GM19043 (cell line): ENCODE results near the gene MRPL36.

Experiments
- ATAC-seq: cut with Tn5 transposase; IDR thresholded peaks from one replicate; pipeline ENCODE4 v1.9.1; 2021; ENCODE audit warnings: low read depth; ENCODE audit not compliant: unreplicated experiment

Gene MRPL36

DNA sequence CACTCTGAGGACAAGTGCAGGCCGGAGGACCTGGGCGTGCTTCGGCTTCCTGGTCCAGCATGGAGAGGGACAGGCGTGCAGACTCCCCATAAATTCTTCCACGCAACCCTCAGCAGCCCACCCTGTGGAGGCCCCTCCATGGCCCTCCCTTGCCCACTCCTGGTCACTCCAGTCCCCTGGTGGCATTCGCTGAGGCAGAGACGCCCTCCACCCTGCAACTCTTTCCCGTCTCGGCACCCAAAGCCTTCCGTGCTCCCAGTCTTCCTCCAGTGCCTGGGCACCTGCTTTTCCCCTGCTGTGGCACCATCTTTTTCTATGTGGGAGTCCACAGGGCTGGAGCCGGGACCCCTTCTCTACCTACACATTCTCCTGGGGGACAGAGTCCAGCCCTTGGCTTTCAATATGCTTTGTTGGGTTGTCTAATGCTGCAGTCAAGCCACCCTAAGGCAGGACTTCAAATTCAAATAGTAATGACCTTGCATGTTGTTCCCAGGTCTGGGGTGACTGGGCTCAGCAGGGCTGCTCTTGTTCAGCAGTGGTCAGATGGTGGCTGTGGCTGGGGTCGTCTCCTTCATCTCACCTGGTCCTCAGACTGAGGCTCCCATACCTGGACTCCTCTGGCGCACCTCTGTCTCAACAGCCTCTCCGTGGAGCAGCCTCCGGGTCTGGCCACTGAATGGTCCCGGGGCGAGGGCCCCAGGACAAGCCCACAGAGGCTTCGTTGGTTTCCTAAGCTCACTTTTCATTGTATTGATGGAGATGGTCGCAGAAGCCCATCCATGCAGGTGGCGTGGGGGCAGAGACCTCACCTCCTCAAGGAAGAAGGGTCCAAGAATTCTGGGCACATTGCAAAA is 15.2 kb downstream of the MRPL36 start:
- no peak for ATAC-seq

DNA sequence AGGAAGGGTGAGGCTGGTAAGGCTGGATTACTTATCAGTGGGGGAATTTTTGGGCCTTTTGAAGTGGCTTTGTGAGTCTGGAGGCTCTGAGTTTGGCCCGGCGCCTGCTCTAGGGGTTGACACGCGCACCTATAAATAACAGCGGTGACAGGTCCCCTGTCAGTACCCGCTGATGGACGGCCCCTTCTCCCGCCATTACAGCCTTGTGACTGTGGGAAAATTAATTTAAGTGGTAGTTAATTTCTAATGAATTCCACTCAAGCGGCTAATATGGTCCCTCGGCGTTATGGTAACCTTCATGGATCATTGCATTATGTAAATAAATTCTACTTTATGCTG is 16.5 kb downstream of the MRPL36 start:
- peak; percentile 73 for ATAC-seq

DNA sequence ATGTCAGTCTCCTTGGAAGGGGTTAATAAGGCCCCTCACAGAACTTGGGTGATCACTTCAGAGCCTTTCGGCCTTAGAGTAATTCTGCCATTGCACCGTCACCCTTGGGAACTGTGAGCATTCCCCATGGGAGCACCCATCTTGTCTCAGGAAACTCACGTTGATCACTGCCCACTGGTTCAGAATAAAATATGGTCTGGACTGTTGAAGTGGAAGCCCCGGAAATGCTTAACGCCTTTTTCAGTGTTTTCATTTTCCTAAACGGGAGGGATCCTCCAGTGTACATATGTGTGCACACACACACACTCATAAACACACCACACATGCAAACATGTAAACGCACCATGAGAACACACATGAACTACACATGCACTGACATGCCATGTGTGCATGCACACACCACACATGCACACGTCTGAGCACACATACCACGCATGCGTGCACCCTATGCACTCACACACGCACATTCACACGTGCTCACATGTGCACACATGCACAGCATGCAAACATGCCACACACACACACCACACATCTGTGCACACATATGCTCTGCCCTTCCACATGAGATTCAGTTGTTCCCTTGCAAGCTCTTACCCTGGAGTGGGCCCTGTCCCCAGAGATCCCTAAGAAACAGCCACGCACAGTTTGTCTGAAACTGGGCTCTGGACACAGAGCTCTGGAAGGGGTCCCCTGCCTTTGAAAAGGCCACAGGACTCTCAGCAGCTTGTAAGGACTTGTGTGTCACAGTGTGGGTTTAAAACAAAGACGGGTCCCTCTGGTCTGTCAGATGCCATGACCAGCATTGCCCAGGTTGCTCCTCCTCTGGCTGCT is 17.0 kb downstream of the MRPL36 start:
- ATAC-seq: no peak

DNA sequence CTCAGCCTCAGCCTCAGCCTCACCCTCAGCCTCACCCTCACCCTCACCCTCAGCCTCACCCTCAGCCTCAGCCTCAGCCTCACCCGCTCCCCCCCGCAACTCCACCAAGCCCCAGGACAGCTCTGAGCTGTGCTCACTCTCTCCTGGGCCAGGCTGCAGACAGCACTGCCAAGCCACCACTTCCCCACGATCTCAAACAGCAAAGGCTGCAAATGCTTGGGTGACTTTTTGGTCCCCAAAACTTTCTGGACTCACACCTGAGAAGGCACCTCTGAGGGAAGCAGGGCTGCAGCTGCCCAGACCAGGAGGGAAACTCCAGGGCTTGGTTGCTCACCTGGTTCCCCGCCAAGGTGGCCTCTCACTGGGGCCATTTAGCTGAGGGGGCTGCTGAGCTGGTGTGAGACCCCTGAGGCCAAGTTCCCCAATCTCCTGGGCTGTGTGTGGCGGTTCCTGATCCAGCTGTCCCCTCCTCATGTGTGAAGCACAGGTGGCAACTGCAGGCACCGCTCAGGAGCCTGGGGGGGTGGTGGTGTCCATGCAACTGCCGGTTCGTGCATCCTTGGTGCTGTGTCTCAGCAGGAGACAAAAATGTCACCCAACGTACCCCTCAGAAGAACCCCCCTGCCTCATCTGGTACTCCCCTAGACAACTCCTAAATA is 17.8 kb downstream of the MRPL36 start:
- no peak for ATAC-seq

DNA sequence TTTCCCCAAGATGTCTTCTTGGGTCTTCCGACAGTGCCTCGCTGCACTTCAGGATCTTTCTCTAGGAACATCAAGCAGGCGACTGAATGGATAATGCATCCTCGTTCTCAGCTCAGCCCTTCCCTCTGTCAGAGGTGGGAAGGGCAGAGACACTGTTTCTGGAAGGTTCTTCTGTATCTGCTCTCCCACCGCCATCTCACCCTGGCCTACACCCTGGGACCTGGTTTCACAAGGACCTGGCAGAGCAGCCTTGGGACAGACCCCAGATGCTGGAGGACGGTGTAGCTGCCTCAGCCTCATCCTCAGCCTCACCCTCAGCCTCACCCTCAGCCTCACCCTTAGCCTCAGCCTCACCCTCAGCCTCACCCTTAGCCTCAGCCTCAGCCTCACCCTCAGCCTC is 18.5 kb downstream of the MRPL36 start:
- no peak for ATAC-seq

DNA sequence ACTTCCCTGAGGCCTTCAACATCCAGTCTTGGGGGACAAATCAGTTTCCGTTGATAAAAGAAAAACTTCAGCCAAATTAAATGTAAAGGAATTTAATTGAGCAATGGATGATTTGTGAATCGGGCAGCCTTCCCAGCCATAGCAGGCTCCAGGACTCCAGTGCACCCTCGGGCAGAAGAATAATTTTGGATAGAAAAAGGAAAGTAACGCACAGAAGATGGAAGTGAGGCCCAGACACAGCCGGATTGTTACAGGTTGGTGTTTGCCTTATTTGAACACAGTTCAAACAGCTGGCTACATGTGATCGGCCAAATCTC is 19.1 kb downstream of the MRPL36 start:
- ATAC-seq: no peak

DNA sequence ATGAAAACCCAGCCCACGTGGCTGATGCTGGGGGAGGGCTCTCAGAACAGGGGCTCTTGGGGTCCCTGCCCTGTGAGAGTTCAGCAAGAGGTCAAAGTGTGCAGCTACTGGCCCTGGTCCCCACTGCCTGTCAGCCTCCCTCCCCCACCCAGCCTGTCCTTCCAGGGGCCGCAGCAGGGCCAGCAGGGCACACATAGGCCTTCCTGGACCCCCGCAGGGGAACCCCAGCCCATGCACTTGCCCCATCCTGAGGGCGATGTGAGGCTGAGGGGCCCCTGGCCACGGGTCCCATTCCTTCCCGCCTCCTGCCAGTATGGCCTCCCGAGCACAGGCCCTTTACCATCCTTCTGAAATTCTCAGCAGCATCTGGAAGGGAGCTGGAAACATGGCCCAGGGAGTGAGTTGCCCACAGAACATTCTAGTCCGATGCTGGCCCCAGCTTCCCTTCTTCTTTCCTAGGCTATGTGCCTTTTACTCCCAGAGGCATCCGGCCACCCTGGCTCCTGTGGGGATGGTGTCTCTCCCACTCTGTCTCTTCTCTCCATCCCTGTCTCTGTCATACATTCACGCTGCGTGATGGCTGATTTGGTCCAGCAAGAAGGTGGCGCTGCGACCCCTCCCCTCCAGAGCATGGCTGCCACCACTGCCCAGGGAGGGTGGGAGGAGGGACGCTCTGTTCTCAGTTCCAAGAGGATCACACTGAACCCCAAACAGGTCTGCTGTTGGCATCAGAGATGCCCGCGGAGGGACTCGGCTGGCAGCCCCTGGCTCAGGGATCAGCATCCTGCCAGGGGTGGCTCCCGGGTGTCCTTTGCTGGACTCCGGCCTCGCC is 19.6 kb downstream of the MRPL36 start:
- ATAC-seq: no peak

DNA sequence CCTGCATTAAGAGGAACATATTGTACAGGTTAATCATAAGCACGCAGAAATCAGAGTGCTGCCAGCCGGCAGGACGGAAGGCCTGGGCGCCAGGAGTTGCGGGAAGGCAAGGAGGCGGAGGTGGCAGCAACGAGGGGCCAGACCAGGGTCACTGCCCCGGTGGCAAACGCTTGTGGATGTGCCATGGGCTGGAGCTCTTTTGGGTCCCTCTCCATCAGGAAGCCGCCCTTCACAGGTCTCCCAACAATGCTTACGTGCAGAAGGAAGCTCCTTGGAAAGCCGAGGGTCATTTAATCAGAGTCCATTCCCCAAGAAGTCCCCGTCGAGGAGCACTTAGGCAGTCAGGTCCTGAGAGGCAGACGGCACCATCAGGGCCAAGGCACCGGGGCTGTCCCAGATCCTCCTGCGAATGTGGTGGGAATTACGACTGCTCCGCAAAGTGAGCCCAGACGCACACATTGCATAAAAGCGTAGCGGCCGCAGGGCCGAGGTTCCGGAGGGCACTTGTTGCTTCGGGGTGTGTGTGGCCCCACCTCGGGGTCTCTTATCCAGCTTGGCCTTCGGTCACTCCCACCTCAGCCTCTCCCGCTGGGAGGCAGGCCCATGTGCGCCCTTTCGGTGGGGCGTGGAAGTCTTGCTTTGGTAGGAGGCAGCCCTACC is 20.5 kb downstream of the MRPL36 start:
- no peak for ATAC-seq

DNA sequence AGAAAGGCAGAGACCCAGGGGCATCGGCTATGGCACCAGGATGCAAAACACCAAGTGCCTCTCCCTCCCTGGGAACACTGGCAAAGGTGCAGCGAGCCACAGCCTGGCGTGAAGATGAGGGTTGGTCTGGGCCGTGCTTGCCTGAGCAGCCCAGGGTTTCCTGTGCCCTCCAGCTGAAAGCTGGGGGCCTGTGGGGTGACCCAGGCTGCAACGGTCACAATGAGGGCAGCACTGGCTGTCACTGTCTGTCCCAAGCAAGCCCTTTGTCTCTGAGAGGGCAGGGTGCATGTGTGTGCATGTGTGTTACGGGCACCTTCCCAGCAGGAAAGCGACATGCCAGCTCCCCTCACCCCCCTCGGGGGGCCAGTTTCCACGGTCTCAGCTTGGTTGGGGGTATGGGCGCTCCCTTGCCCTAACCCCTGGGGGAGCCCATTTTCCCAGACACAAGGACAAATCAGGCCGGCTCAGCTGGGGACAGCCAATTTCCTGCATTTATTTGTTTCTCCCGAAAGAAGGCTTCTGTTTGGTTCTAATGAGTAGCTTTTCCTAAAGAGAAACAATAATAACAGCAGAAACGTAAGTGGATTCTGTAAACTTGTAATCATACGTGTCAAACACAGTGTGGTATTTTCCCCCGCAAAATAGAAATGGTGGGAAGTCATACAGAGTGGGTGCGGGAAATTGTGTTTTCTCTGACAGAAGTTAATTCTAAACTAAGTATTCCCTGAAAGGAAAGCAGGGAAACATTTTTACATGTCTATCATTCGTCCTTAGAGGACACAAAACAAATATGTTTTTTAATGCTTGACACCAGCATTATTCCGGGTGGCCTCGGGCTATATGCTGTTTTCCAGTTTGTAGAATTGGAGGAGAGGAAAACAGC is 21.3 kb downstream of the MRPL36 start:
- ATAC-seq: no peak

DNA sequence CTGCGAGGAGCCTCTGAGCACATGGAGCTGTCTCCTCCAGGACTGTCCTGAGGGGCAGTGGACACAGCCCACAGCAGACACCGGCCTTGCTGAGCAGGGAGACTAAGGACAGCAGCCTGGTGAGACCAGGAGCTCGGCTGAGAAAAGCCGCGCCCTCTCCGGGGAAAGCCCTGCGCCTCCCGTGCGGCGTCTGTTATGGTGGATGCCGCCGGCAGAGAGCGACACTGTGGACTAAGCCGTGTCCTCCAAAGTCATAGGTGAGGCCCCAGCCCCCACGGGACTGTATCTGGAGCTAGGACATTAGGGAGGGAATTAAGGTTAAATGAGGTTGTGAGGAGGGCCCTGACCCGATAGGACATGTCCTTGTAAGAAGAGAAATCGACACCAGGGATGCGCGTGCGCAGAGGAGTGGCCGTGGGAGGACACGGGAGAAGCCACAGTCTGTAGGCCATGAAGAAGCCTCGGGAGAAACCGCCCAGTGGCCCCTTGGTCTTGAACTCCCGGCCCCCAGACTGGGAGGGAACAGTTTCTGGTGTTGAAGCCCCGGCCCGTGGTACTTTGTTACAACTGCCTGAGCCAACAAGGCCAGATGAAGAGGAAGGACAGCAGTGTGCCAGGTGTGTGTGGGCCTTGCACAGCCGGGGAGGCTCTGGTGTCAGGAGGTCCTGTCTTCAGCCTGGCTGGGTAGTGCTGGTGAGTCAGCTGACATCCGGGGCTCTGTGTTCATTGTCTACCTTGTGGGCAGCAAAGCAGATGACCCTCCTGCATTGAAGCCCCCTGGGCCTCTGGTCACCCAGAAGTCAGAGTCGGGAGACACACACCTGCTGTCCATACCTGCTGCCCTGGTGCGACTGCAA is 22.1 kb downstream of the MRPL36 start:
- ATAC-seq: no peak

DNA sequence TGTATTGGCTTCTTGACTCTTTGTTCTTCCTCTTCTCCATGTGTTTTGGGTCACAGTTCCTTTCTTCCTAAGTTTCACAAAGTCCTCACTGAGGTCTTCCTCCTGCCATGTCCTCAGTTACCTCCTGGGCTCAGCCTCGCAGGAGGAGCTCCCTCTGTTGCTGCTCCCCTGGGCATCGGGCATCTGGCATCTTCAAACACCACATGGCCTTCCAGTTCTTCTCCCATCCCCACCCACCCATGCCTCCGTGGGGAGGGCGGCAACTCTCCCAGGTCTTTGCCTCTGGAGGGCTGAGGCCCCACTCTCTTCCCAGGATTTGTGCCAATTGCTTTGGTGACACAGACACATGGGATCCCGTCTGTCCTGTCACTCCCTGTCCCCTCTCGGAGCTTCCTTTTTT is 22.8 kb downstream of the MRPL36 start:
- ATAC-seq: no peak

DNA sequence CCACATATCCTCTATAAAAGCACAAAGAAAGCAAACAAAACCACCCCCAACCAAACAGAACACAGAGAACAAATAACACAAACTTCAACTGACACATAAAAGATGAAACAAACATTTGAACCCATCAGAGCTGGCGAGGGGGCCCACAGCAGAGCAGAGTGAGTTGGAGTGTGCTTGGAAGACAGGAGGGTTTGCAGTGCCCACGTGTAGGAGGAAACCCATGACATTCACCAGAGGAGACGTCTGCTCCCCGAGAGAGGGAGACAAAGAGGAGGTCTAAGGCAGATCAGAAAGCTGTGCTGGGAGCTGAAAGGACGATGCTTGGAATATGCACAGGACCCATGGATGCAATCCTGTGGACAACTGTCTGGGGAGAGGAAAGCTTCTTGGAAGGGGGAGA is 27.0 kb downstream of the MRPL36 start:
- ATAC-seq: no peak

DNA sequence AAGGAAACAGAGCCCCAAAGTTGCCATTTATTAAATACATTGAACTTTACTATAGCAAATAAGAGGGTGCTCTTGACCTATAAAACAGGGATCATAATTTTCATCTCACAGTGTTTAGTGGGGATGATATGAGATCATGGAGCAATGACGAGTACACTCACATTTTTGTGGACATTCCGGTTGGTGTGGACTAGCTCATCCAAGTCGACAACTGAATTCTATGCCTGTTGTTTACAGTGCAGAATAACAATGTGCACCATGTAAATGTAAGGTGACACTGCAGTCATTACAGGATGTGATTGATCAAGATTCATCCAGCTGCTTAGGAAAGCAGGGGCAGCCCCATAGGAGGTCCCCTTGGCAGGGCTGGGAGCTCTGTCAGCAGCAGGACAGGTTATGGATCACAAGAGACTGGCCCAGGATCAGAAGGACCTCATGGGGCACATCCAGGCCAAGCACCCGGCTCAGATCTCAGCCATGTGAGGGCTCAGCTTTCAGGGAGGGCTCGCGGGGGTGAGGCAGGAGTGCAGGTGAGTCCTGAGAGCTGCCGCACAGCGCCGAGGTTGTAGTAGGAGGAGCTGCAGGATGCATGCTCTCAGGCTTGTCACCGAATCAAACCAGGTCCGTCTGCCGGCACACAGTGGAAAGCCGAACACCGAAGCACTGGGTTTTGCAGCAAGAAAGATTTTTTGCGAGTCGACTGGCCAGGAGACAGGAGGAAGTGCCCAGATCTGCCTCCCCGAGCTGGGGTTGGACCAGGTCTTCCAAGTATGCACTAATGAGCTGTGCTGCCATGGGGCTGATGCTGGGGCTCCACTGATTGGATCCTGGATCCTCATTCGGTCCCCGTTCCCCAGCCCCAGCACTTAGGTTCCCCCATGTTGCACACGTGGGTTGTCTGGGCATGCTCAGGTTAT is 28.2 kb downstream of the MRPL36 start:
- no peak for ATAC-seq

DNA sequence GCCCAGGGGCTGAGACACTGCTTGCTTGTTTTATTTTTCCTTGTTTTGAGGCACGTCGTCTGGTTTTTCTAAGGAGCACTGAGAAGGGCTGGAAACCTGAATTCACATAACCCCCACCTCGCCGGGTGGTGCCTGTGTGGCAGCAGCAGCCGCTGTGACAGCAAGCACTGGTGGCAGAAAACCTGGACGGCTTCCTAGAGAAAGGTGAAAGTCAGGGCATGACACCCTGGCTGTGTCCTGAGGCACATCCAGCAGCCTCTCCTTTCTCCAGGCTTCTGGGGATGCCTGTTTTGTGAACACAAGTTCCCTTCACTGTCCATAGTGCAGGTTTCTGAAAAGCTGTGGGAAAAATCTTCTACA is 29.2 kb downstream of the MRPL36 start:
- ATAC-seq: no peak

DNA sequence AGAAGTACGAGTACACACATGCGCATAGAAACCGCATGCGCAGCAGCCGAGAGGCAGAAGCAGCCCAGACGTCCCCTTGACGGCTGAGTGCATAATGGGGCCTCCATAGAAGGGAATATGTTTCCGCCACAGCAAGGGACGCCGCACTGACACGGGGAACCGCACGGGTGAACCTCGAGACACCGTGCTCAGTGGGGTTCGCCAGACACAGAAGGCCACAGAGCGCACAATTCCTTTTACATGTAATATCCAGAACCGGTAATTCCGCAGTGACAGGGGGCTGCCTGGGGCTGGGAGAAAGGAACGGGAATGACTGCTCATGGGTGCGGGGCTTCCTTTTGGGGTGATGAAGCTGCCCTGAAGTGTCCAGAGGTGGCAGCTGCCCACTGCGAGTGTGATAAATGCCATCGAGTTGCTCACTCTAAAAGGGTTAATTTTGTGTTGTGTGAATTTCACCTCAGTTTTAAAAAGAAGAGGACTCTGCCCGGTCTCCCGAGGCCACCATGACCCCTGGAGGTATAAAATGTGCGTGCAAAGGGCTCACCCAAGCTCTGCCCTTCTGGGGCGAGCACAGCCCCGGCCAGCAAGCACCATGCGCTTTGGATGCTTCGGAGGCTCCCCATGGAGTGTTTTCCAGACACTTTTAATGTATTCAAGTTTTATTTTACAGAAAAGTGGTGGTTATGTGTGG is 29.7 kb downstream of the MRPL36 start:
- ATAC-seq: no peak

DNA sequence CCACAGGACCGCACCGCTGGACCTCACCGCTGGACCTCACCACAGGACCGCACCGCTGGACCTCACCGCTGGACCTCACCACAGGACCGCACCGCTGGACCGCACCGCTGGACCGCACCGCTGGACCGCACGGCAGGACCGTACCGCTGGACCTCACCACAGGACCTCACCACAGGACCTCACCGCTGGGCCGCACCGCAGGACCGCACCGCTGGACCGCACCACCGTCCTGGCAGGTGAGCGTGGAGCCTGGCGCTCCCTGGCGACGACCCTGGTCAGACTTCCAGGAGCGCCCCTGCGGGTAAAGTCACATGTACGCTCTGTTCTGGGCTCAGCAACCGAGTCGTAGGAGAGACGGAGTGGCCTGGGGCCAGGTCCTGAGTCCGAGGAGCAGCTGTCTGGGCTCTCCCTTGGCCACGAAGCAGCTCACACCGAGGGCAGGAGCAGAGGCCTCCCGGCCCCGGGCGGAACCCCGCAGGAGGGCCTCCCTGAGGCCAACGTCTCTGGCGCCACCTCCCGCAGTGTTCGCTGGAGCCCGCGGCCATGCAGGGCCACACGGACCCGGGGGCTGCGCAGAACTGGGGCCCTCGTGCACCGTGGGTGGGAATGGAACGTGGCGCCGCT is 30.5 kb downstream of the MRPL36 start:
- ATAC-seq: no peak
